WTC11 (cell line): ENCODE data around the gene S100A2. TPM values are rescaled to one million over a fixed set of nuclear protein-coding genes. Genes with fewer than 3 reads are reported as not detected.

Source experiments
- ATAC-seq: fragments of 200-7000 bp; cut with Tn5 transposase; 2 replicates; pipeline ENCODE4 v1.10.0; 2021; ENCODE audit warnings: mild to moderate bottlenecking, moderate library complexity
- CTCF ChIA-PET: fragments of 300-600 bp; sonication (Branson Sonifier 250); formaldehyde crosslinking; loops from one replicate; lab custom pipeline; 2021; ENCODE audit warnings: antibody characterized with exemption; lab: Charles Lee
- POLR2A ChIA-PET: fragments of 350-600 bp; sonication (Branson Sonifier 250); formaldehyde crosslinking; loops from one replicate; lab custom pipeline; 2021; ENCODE audit warnings: antibody characterized with exemption; lab: Charles Lee
- DNase-seq: peaks from one replicate; pipeline ENCODE4 v3.0.0; 2021; ENCODE audit warnings: low spot score
- H3K27ac Mint-ChIP-seq: 2 replicates; pipeline ENCODE4 v1.8.0; 2021; ENCODE audit warnings: mixed read lengths
- H3K27me3 Mint-ChIP-seq: 2 replicates; pipeline ENCODE4 v1.8.0; 2021; ENCODE audit warnings: low read depth, mild to moderate bottlenecking, moderate library complexity, mixed read lengths
- H3K36me3 Mint-ChIP-seq: 2 replicates; pipeline ENCODE4 v1.8.0; 2021; ENCODE audit warnings: mixed read lengths
- H3K4me1 Mint-ChIP-seq: 2 replicates; pipeline ENCODE4 v1.8.0; 2022; ENCODE audit warnings: mixed read lengths
- H3K4me3 Mint-ChIP-seq: 2 replicates; pipeline ENCODE4 v1.8.0; 2021; ENCODE audit warnings: mild to moderate bottlenecking, moderate library complexity, mixed read lengths
- H3K9me3 Mint-ChIP-seq: 2 replicates; pipeline ENCODE4 v1.8.0; 2021; ENCODE audit warnings: mixed read lengths
- ERG ChIP-seq: fragments of 250-450 bp; sonication (Bioruptor Pico); IDR thresholded peaks from 2 replicates; pipeline ENCODE4 v1.8.0; 2021; ENCODE audit warnings: mild to moderate bottlenecking
- ETV6 ChIP-seq: sonication (generic); formaldehyde crosslinking; IDR thresholded peaks from 2 replicates; pipeline ENCODE4 v1.8.1; 2022; ENCODE audit warnings: mild to moderate bottlenecking, missing genetic modification reagents
- FOXP4 ChIP-seq: sonication (generic); formaldehyde crosslinking; IDR thresholded peaks from 2 replicates; pipeline ENCODE4 v1.8.0; 2022; ENCODE audit warnings: mild to moderate bottlenecking, missing genetic modification reagents
- GABPB1 ChIP-seq: sonication (generic); formaldehyde crosslinking; IDR thresholded peaks from 2 replicates; pipeline ENCODE4 v1.8.1; 2023; ENCODE audit warnings: mild to moderate bottlenecking, missing genetic modification reagents
- GRHL2 ChIP-seq: fragments of 250-450 bp; sonication (Bioruptor Pico); IDR thresholded peaks from 2 replicates; pipeline ENCODE4 v1.8.0; 2022; ENCODE audit warnings: mild to moderate bottlenecking, moderate library complexity; ENCODE audit not compliant: insufficient replicate concordance, severe bottlenecking
- SMAD3 ChIP-seq: sonication (generic); formaldehyde crosslinking; IDR thresholded peaks from 2 replicates; pipeline ENCODE4 v1.8.0; 2022; ENCODE audit warnings: missing genetic modification reagents, mild to moderate bottlenecking, borderline replicate concordance
- total RNA-seq: library from RNA; stranded (reverse); gene quantifications from 3 replicates; pipeline ENCODE4 v1.2.3, GENCODE V29; 2021
- TF ChIP-seq, protein P1 (sequence below): sonication (generic); formaldehyde crosslinking; IDR thresholded peaks from 2 replicates; pipeline ENCODE4 v1.8.1; 2022; ENCODE audit warnings: missing genetic modification reagents, borderline replicate concordance
- TF ChIP-seq, protein P2 (sequence below): sonication (generic); formaldehyde crosslinking; IDR thresholded peaks from 2 replicates; pipeline ENCODE4 v1.8.1; 2023; ENCODE audit warnings: mild to moderate bottlenecking, missing genetic modification reagents
- TF ChIP-seq, protein P3 (sequence below): sonication (generic); formaldehyde crosslinking; IDR thresholded peaks from 2 replicates; pipeline ENCODE4 v1.8.1; 2023; ENCODE audit warnings: mild to moderate bottlenecking, moderate library complexity, missing genetic modification reagents
- TF ChIP-seq, protein P4 (sequence below): sonication (generic); formaldehyde crosslinking; IDR thresholded peaks from 2 replicates; pipeline ENCODE4 v1.8.0; 2022; ENCODE audit warnings: mild to moderate bottlenecking, missing genetic modification reagents

Gene S100A2
- total RNA-seq, 1 experiment from 2014 or later: 0.74 TPM

GRCh38 chr1:153545067-153546055 is 20.3 kb downstream of the S100A2 start, which contains the start of gene S100A4 (continued):
- TF ChIP-seq FOXP4 (CRISPR knock-in tag): 0 out of 2 replicates have a peak, but pooled peaks have one; percentile 27
- 0 out of 2 replicates have a peak, but pooled peaks have one; percentile 19 for TF ChIP-seq GABPB1 (CRISPR knock-in tag)
- 0 out of 2 replicates have a peak, but pooled peaks have one; percentile 29 for TF ChIP-seq ETV6
- TF ChIP-seq, protein P1, sequence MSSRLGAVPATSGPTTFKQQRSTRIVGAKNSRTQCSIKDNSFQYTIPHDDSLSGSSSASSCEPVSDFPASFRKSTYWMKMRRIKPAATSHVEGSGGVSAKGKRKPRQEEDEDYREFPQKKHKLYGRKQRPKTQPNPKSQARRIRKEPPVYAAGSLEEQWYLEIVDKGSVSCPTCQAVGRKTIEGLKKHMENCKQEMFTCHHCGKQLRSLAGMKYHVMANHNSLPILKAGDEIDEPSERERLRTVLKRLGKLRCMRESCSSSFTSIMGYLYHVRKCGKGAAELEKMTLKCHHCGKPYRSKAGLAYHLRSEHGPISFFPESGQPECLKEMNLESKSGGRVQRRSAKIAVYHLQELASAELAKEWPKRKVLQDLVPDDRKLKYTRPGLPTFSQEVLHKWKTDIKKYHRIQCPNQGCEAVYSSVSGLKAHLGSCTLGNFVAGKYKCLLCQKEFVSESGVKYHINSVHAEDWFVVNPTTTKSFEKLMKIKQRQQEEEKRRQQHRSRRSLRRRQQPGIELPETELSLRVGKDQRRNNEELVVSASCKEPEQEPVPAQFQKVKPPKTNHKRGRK (CRISPR knock-in tag): no peak

- Mint-ChIP-seq H3K36me3 (no peaks in the 10 kb centered on the region; the same call in 1 of the 2 replicates), H3K27me3 (peaks cover 2% of the 10 kb centered on the region; the same call in 1 of the 2 replicates), H3K27ac (peak overlapping the region; percentile 96), H3K9me3 (no peaks in the 10 kb centered on the region), H3K4me3 (peak overlapping the region; percentile 64), H3K4me1 (peaks cover 59% of the 10 kb centered on the region)
- TF ChIP-seq, protein P2, sequence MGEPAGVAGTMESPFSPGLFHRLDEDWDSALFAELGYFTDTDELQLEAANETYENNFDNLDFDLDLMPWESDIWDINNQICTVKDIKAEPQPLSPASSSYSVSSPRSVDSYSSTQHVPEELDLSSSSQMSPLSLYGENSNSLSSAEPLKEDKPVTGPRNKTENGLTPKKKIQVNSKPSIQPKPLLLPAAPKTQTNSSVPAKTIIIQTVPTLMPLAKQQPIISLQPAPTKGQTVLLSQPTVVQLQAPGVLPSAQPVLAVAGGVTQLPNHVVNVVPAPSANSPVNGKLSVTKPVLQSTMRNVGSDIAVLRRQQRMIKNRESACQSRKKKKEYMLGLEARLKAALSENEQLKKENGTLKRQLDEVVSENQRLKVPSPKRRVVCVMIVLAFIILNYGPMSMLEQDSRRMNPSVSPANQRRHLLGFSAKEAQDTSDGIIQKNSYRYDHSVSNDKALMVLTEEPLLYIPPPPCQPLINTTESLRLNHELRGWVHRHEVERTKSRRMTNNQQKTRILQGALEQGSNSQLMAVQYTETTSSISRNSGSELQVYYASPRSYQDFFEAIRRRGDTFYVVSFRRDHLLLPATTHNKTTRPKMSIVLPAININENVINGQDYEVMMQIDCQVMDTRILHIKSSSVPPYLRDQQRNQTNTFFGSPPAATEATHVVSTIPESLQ: no peak
- TF ChIP-seq GRHL2 (CRISPR knock-in tag): no peak
- TF ChIP-seq SMAD3 (CRISPR knock-in tag): no peak
- TF ChIP-seq ERG (CRISPR knock-in tag): no peak
- TF ChIP-seq, protein P3, sequence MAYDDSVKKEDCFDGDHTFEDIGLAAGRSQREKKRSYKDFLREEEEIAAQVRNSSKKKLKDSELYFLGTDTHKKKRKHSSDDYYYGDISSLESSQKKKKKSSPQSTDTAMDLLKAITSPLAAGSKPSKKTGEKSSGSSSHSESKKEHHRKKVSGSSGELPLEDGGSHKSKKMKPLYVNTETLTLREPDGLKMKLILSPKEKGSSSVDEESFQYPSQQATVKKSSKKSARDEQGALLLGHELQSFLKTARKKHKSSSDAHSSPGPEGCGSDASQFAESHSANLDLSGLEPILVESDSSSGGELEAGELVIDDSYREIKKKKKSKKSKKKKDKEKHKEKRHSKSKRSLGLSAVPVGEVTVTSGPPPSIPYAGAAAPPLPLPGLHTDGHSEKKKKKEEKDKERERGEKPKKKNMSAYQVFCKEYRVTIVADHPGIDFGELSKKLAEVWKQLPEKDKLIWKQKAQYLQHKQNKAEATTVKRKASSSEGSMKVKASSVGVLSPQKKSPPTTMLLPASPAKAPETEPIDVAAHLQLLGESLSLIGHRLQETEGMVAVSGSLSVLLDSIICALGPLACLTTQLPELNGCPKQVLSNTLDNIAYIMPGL (CRISPR knock-in tag): no peak
- ChIA-PET POLR2A (interaction anchor here (1.3 kb wide), 1 partner anchor 89 kb away, joined by 6 read pairs; the partner anchor contains the start of gene CHTOP), CTCF (interaction anchor here (0.9 to 5.3 kb wide), 16 partner anchors 9 to 196 kb away, joined by 3 to 50 read pairs (median 4); partner anchors contain the start of genes NPR1, PGLYRP4, S100A13 and S100A2)
- no peak; the same call in 1 of the 2 replicates for ATAC-seq
- DNase-seq: no peak
Measured at GRCh38 chr1:153544453-153545066, 21.1 kb downstream of the S100A2 start.

- no peak overlapping the region for H3K27ac Mint-ChIP-seq
- TF ChIP-seq, protein P1 (CRISPR knock-in tag): no peak
- TF ChIP-seq, protein P4, sequence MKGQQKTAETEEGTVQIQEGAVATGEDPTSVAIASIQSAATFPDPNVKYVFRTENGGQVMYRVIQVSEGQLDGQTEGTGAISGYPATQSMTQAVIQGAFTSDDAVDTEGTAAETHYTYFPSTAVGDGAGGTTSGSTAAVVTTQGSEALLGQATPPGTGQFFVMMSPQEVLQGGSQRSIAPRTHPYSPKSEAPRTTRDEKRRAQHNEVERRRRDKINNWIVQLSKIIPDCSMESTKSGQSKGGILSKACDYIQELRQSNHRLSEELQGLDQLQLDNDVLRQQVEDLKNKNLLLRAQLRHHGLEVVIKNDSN (CRISPR knock-in tag): no peak
- POLR2A ChIA-PET: no interaction called here
- H3K9me3 Mint-ChIP-seq: no peaks in the 10 kb centered on the region
- H3K27me3 Mint-ChIP-seq: peaks cover 2% of the 10 kb centered on the region; the same call in 1 of the 2 replicates
- peaks cover 50% of the 10 kb centered on the region for H3K4me1 Mint-ChIP-seq
- no peak for DNase-seq
- H3K4me3 Mint-ChIP-seq: no peak overlapping the region
- H3K36me3 Mint-ChIP-seq: no peaks in the 10 kb centered on the region; the same call in 1 of the 2 replicates
- CTCF ChIA-PET: interaction anchor here (1.9 to 5.3 kb wide), 4 partner anchors 8 to 84 kb away, joined by 4 to 50 read pairs (median 18); partner anchors contain the start of genes S100A13 and S100A6
- no peak for ATAC-seq
Measured at GRCh38 chr1:153543736-153544135, 21.9 kb downstream of the S100A2 start.
